Neural crest cell (in vitro differentiated cells): Measurements from ENCODE around the gene SVIL. TPM values are rescaled to one million over a fixed set of nuclear protein-coding genes. Genes with fewer than 3 reads are reported as not detected.

Experiments
- DNase-seq: peaks from one replicate; pipeline ENCODE4 v3.0.0; 2021; ENCODE audit warnings: low read depth, mixed read lengths, low spot score
- H3K27ac Mint-ChIP-seq: one replicate; pipeline ENCODE4 v1.8.0; 2021; ENCODE audit warnings: mild to moderate bottlenecking, mixed read lengths; ENCODE audit not compliant: unreplicated experiment
- H3K27me3 Mint-ChIP-seq: 2 replicates; pipeline ENCODE4 v1.8.0; 2021; ENCODE audit warnings: low read depth, mild to moderate bottlenecking, mixed read lengths
- H3K36me3 Mint-ChIP-seq: 2 replicates; pipeline ENCODE4 v1.8.0; 2021; ENCODE audit warnings: low read depth, mild to moderate bottlenecking, mixed read lengths
- H3K4me1 Mint-ChIP-seq: 2 replicates; pipeline ENCODE4 v1.8.0; 2021; ENCODE audit warnings: mixed read lengths
- H3K4me3 Mint-ChIP-seq: one replicate; pipeline ENCODE4 v1.8.0; 2021; ENCODE audit warnings: mild to moderate bottlenecking, mixed read lengths
- H3K9me3 Mint-ChIP-seq: 2 replicates; pipeline ENCODE4 v1.8.0; 2021; ENCODE audit warnings: mixed read lengths
- total RNA-seq: library from RNA; stranded (reverse); gene quantifications from 2 replicates; pipeline ENCODE4 v1.2.1, GENCODE V29; 2021
- TF ChIP-seq, protein P1 (sequence below): fragments of 200-600 bp; sonication (generic); conservative IDR thresholded peaks from 2 replicates; pipeline ENCODE4 v1.5.0; 2021; ENCODE audit warnings: antibody characterized with exemption, mild to moderate bottlenecking

SVIL gene
- total RNA-seq, 1 donor from 2014 or later: 57.5 TPM

GRCh38 chr10:29667191-29667590, 32.4 kb upstream of the SVIL start:
- Mint-ChIP-seq H3K27me3 (no peaks in the 10 kb centered on the region), H3K4me1 (peaks cover 12% of the 10 kb centered on the region), H3K4me3 (no peak overlapping the region), H3K27ac (peak overlapping the region; percentile 17), H3K36me3 (peaks cover 12% of the 10 kb centered on the region), H3K9me3 (no peaks in the 10 kb centered on the region)
- TF ChIP-seq, protein P1, sequence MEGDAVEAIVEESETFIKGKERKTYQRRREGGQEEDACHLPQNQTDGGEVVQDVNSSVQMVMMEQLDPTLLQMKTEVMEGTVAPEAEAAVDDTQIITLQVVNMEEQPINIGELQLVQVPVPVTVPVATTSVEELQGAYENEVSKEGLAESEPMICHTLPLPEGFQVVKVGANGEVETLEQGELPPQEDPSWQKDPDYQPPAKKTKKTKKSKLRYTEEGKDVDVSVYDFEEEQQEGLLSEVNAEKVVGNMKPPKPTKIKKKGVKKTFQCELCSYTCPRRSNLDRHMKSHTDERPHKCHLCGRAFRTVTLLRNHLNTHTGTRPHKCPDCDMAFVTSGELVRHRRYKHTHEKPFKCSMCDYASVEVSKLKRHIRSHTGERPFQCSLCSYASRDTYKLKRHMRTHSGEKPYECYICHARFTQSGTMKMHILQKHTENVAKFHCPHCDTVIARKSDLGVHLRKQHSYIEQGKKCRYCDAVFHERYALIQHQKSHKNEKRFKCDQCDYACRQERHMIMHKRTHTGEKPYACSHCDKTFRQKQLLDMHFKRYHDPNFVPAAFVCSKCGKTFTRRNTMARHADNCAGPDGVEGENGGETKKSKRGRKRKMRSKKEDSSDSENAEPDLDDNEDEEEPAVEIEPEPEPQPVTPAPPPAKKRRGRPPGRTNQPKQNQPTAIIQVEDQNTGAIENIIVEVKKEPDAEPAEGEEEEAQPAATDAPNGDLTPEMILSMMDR: no peak
- no peak for DNase-seq

DNA sequence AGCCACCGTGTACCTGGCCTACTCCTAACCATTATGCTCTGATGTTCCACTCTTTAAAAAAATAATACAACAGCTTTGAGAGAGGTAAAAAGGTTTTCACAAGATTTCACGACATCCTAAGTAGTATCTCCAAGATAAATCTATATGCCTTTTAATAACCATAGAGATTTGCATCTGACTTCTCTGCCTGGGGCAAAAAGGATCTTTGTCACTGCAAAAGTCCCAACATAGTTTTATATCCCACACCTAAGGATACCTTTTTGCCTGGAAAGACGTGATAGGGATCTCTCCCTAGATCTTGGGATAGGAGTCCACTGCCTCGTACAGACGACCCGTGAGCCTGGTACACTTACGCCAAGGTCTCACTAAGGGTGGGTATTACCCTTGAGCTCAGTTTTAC, 31.4 kb upstream of the SVIL start:
- Mint-ChIP-seq H3K27ac (no peak overlapping the region), H3K27me3 (no peaks in the 10 kb centered on the region), H3K4me1 (peaks cover 16% of the 10 kb centered on the region), H3K9me3 (no peaks in the 10 kb centered on the region), H3K4me3 (no peak overlapping the region), H3K36me3 (peaks cover 10% of the 10 kb centered on the region)
- TF ChIP-seq, protein P1: no peak
- no peak for DNase-seq

DNA sequence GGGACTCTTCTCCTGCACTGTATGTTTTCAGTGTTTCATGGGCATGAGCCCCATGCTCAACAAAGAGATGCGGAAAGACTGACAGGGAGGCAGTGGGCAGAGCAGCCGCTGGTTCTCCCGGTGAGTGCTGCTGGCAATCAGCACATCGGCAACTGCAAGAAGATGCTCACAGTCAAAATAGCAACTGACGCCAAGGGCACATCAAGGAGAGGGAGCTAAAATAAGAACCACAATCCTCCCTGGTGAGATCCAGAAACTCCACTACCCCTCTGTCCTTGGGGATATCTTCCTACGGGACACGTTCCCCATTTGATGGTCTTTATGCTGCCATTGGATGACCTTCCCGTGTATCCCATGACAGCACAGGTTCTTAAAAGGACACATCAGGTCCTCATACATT, 28.9 kb upstream of the SVIL start:
- no peaks in the 10 kb centered on the region for H3K9me3 Mint-ChIP-seq
- no peaks in the 10 kb centered on the region for H3K27me3 Mint-ChIP-seq
- DNase-seq: no peak
- peaks cover 37% of the 10 kb centered on the region for H3K4me1 Mint-ChIP-seq
- H3K4me3 Mint-ChIP-seq: no peak overlapping the region
- peaks cover 8% of the 10 kb centered on the region for H3K36me3 Mint-ChIP-seq
- TF ChIP-seq, protein P1: no peak
- H3K27ac Mint-ChIP-seq: peak overlapping the region; percentile 35

- DNase-seq: no peak
- peaks cover 12% of the 10 kb centered on the region for H3K9me3 Mint-ChIP-seq
- TF ChIP-seq, protein P1: peak; percentile 45
- H3K27me3 Mint-ChIP-seq: no peaks in the 10 kb centered on the region
- H3K4me1 Mint-ChIP-seq: peaks cover 27% of the 10 kb centered on the region
- H3K27ac Mint-ChIP-seq: no peak overlapping the region
- no peak overlapping the region for H3K4me3 Mint-ChIP-seq
- H3K36me3 Mint-ChIP-seq: peaks cover 41% of the 10 kb centered on the region
These were observed 24.5 kb upstream of the SVIL start for GRCh38 chr10:29658984-29659965.

- TF ChIP-seq, protein P1: no peak
- no peak for DNase-seq
- Mint-ChIP-seq H3K4me1 (peaks cover 27% of the 10 kb centered on the region), H3K27ac (no peak overlapping the region), H3K36me3 (peaks cover 47% of the 10 kb centered on the region), H3K4me3 (no peak overlapping the region), H3K9me3 (peaks cover 12% of the 10 kb centered on the region), H3K27me3 (no peaks in the 10 kb centered on the region)
These were observed 23.0 kb upstream of the SVIL start for GRCh38 chr10:29657719-29658274.
